B cell (primary cell): Measurements from ENCODE around the gene SLC51B.

Source experiments
- CTCF ChIP-seq: fragments of 200-600 bp; IDR thresholded peaks from one replicate; pipeline ENCODE4 v1.8.0; 2022; ENCODE audit warnings: antibody characterized with exemption, mild to moderate bottlenecking
- EZH2 ChIP-seq: IDR thresholded peaks from 2 replicates; pipeline ENCODE4 v1.6.1; 2012; ENCODE audit warnings: borderline replicate concordance, low read depth, mild to moderate bottlenecking, moderate library complexity, low read length; ENCODE audit not compliant: insufficient read depth, poor library complexity, severe bottlenecking

GRCh38 chr15:65026756-65027155 is 18.4 kb upstream of the SLC51B start:
- TF ChIP-seq CTCF: no peak
- no peak for TF ChIP-seq EZH2
